Bronchial epithelial cell (primary cell): ENCODE results near the gene OR13A1. TPM values are rescaled to one million over a fixed set of nuclear protein-coding genes. Genes with fewer than 3 reads are reported as not detected.
"Not testable (repeated sequence)": the region's sequence is repeated elsewhere in the genome, so short reads cannot be mapped to it uniquely, and the experiment has no call there.

Experiments
- DNase-seq: peaks from one replicate; pipeline ENCODE4 v3.0.0-alpha.2; 2010; ENCODE audit warnings: low read depth
- FAIRE-seq: peaks from 2 replicates; lab custom pipeline; 2011; peaks lifted over from hg19 to GRCh38; lab: Jason Lieb, UNC
- H3K27me3 ChIP-seq: 2 replicates; pipeline ENCODE4 v1.5.1; 2011; ENCODE audit warnings: low read length; ENCODE audit not compliant: control insufficient read depth, insufficient read depth
- H3K36me3 ChIP-seq: 2 replicates; pipeline ENCODE4 v1.5.1; 2011; ENCODE audit warnings: low read length; ENCODE audit not compliant: control insufficient read depth, insufficient read depth
- H3K4me3 ChIP-seq: 2 replicates; pipeline ENCODE4 v1.5.1; 2011; ENCODE audit warnings: mild to moderate bottlenecking, low read depth, low read length, control low read depth
- total RNA-seq: library from RNA; depleted of rRNA; stranded (reverse); fragments of >200 nt; gene quantifications from 2 replicates; pipeline ENCODE4 v1.2.1, GENCODE V29; 2014
- TF ChIP-seq, protein P1 (sequence below): IDR thresholded peaks from 2 replicates; pipeline ENCODE4 v1.5.1; 2011; ENCODE audit warnings: mild to moderate bottlenecking, moderate library complexity, low read length, control low read depth, inconsistent platforms; ENCODE audit not compliant: insufficient read depth, severe bottlenecking

OR13A1 gene
- total RNA-seq, 1 donor from 2014 or later: not detected

DNA sequence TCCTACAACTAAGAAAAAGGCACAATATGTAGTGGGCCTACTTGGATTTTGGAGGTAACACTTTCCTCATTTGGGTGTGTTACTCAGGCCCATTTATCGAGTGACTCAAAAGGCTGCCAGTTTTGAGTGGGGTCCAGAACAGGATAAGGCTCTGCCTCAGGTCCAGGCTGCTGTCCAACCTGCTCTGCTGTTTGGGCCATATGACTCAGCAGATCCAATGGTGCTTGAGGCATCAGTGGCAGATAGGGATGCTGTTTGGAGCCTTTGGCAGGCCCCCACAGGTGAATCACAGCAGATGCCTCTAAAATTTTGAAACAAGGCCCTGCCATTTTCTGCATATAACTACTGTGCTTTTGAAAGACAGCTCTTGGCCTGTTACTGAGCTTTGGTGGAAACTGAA, 24.5 kb upstream of the OR13A1 start:
- DNase-seq (no peak), FAIRE-seq (no peak)
- no peaks in the 10 kb centered on the region for H3K36me3 ChIP-seq
- H3K4me3 ChIP-seq: no peak overlapping the region
- no peaks in the 10 kb centered on the region for H3K27me3 ChIP-seq
- TF ChIP-seq, protein P1, sequence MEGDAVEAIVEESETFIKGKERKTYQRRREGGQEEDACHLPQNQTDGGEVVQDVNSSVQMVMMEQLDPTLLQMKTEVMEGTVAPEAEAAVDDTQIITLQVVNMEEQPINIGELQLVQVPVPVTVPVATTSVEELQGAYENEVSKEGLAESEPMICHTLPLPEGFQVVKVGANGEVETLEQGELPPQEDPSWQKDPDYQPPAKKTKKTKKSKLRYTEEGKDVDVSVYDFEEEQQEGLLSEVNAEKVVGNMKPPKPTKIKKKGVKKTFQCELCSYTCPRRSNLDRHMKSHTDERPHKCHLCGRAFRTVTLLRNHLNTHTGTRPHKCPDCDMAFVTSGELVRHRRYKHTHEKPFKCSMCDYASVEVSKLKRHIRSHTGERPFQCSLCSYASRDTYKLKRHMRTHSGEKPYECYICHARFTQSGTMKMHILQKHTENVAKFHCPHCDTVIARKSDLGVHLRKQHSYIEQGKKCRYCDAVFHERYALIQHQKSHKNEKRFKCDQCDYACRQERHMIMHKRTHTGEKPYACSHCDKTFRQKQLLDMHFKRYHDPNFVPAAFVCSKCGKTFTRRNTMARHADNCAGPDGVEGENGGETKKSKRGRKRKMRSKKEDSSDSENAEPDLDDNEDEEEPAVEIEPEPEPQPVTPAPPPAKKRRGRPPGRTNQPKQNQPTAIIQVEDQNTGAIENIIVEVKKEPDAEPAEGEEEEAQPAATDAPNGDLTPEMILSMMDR: no peak

DNA sequence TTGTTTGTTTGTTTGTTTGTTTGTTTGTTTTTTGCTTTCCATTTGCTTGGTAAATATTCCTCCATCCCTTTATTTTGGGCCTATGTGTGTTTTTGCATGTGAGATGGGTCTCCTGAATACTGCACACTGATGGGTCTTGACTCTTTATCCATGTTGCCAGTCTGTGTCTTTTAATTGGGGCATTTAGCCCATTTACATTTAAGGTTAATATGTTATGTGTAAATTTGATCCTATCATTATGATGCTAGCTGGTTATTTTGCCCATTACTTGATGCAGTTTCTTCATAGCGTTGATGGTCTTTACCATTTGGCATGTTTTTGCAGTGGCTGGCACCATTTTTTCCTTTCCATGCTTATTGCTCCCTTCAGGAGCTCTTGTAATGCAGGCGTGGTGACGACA, 16.4 kb upstream of the OR13A1 start:
- not testable (repeated sequence) for H3K4me3 ChIP-seq, H3K36me3 ChIP-seq, FAIRE-seq, DNase-seq, H3K27me3 ChIP-seq

GRCh38 chr10:45326864-45327263, 11.5 kb upstream of the OR13A1 start:
- H3K27me3 ChIP-seq, FAIRE-seq, DNase-seq: not testable (repeated sequence)

DNA sequence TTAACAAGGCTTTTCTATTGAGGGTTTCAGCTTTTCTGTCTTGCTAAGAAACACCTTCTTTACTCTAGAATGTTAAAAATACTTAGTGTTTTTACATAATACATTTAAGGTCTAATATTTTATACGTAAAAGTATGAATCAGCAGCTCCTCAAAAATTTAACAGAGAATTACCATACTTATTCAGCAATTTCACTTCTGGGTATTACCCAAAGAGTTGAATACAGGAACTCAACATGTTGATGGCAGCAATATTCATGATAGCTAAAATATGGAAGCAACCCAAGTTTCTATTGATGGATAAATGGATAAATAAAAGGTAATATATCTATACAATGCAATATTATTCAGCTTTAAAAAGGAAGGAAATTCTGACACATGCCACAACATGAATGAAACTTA, 9.7 kb upstream of the OR13A1 start:
- TF ChIP-seq, protein P1: no peak
- no peak for DNase-seq
- no peak for FAIRE-seq
- Histone ChIP-seq H3K27me3 (no peaks in the 10 kb centered on the region), H3K36me3 (no peaks in the 10 kb centered on the region), H3K4me3 (no peak overlapping the region)

More at GRCh38 chr10:45326864-45327263, 11.5 kb upstream of the OR13A1 start:
- not testable (repeated sequence) for H3K36me3 ChIP-seq, H3K4me3 ChIP-seq

DNA sequence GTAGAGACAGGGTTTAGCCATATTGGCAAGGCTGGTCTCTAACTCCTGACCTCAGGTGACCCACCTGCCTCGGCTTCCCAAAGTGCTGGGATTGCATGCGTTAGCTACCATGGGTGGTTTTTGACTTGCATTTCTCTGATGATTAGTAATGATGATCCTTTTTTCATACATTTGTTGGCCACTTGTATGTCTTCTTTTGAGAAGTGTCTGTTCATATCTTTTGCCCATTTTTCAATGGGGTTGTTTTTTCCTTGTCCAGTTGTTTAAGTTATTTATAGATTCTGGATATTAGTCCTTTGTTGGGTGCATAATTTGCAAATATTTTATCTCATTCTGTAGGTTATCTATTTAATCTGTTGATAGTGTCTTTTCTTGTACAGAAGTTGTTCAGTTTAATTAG, 4.3 kb upstream of the OR13A1 start:
- Histone ChIP-seq H3K27me3 (no peaks in the 10 kb centered on the region), H3K4me3 (no peak overlapping the region), H3K36me3 (no peaks in the 10 kb centered on the region)
- FAIRE-seq (no peak), DNase-seq (no peak)
- TF ChIP-seq, protein P1: no peak

DNA sequence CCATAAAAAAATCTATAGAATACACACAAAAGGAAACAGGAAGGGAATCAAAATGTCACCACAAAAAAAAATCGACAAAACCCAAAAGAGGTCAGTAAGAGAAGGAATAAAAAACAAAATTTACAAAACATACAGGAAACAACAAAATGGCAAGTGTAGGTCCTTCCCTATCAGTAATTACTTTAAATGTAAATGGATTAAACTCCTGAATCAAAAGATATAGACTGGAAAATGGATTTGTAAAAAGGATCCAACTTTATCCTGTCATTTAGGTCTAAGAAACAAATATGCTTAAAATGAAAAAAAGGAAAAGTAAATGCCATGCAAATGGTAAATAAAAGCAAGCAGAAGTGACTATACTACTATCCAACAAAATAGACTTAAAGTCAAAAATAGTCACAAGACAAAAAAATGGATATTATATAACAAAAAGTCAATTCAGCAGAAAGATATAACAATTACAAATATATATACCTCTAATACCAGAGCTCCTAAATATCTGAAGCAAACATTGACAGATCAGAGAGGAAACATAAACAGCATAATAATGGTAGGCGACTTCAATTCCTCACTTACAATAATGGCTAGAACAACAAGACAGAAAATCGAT, 2.0 kb downstream of the OR13A1 start:
- TF ChIP-seq, protein P1: no peak
- Histone ChIP-seq H3K27me3 (no peaks in the 10 kb centered on the region), H3K36me3 (no peaks in the 10 kb centered on the region), H3K4me3 (no peak overlapping the region)
- DNase-seq (no peak), FAIRE-seq (no peak)

DNA sequence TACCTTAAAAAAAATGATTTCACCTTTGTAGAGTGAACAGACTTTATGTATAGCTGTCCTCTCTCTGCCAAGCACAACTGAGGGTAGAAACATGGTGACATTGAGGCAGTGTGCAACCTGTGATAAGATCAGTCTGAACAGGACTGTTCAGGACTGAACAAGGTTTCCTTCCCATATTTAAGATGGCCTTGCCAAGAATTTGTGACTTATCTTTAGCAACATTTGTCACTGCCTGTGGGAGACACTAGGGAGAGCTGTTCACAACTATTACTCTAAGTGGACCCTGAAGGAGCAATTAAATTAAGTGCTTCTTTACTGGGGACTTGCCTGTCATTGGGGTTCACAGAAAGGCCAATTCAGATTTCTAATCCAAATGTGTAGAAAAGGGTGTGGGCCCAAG, 6.7 kb downstream of the OR13A1 start:
- DNase-seq: peak; percentile 10
- TF ChIP-seq, protein P1: no peak
- FAIRE-seq: no peak

More for the DNA sequence above, 6.7 kb downstream of the OR13A1 start:
- no peaks in the 10 kb centered on the region for H3K36me3 ChIP-seq
- H3K4me3 ChIP-seq: no peak overlapping the region
- no peaks in the 10 kb centered on the region for H3K27me3 ChIP-seq
